HL-60 (cell line): ENCODE data around the gene CBY1.
A peak's percentile ranks its signal among the peaks of the same experiment; 100 is the strongest.

Source experiments
- CTCF ChIP-seq: IDR thresholded peaks from one replicate; pipeline ENCODE4 v1.5.1; 2011; ENCODE audit warnings: low read length, control low read depth, inconsistent platforms; ENCODE audit not compliant: insufficient read depth
- POLR2AphosphoS5 ChIP-seq: IDR thresholded peaks from 2 replicates; pipeline ENCODE4 v1.6.1; 2012; ENCODE audit warnings: low read depth

- TF ChIP-seq CTCF (no peak), POLR2AphosphoS5 (peak; percentile 81)
Observed at GRCh38 chr22:38705235-38706100, 49.0 kb downstream of the CBY1 start, which contains the start of gene GTPBP1.
